Type B pancreatic cell (in vitro differentiated cells): Measurements from ENCODE around the gene EFCAB8. TPM values are rescaled to one million over a fixed set of nuclear protein-coding genes. Genes with fewer than 3 reads are reported as not detected.

Experiments used
- DNase-seq: peaks from one replicate; pipeline ENCODE4 v3.0.0; 2021; ENCODE audit warnings: mixed read lengths; ENCODE audit not compliant: unreplicated experiment; ENCODE audit errors: extremely low spot score
- H3K27ac Mint-ChIP-seq: 2 replicates; pipeline ENCODE4 v1.8.0; 2021; ENCODE audit warnings: mild to moderate bottlenecking, mixed read lengths
- H3K27me3 Mint-ChIP-seq: 2 replicates; pipeline ENCODE4 v1.8.0; 2021; ENCODE audit warnings: mixed read lengths
- H3K36me3 Mint-ChIP-seq: 2 replicates; pipeline ENCODE4 v1.8.0; 2021; ENCODE audit warnings: mixed read lengths
- H3K4me1 Mint-ChIP-seq: one replicate; pipeline ENCODE4 v1.8.0; 2021; ENCODE audit warnings: mixed read lengths; ENCODE audit not compliant: unreplicated experiment
- H3K4me3 Mint-ChIP-seq: 2 replicates; pipeline ENCODE4 v1.8.0; 2021; ENCODE audit warnings: mild to moderate bottlenecking, mixed read lengths
- H3K9me3 Mint-ChIP-seq: 2 replicates; pipeline ENCODE4 v1.8.0; 2021; ENCODE audit warnings: mixed read lengths
- total RNA-seq: library from RNA; stranded (reverse); gene quantifications from 2 replicates; pipeline ENCODE4 v1.2.1, GENCODE V29; 2021; ENCODE audit warnings: low replicate concordance
- TF ChIP-seq, protein P1 (sequence below): fragments of 200-600 bp; sonication (generic); conservative IDR thresholded peaks from 2 replicates; pipeline ENCODE4 v1.5.0; 2021; ENCODE audit warnings: antibody characterized with exemption, mild to moderate bottlenecking

EFCAB8 gene
- total RNA-seq, 1 donor from 2014 or later = 0.97 TPM

DNA sequence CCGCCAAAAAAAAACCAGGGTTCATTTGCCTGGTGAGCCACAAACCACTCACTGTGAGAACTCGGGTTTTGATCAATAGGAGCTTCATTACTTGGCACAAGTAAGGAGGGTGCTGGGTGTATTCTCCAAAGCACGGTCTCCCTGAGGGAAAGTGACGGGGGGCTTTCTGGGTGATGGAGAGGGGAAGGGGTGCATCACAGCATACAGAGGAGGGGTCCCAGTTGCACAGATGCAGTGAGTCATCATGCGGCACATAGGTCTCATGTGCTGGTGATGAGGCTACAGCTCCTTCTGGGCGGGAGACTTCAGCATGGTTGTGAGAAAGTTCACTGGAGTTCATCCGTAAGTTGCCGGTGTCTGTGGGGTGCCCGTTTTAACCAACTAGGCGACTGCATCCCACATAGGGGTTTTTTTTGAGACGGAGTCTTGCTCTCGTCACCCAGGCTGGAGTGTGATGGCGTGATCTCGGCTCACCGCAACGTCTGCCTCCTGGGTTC is 109.3 kb downstream of the EFCAB8 start:
- H3K27ac Mint-ChIP-seq = no peak overlapping the region
- H3K27me3 Mint-ChIP-seq = no peaks in the 10 kb centered on the region
- peaks cover 8% of the 10 kb centered on the region for H3K4me1 Mint-ChIP-seq
- no peak overlapping the region for H3K4me3 Mint-ChIP-seq
- DNase-seq = peak; percentile 60
- TF ChIP-seq, protein P1, sequence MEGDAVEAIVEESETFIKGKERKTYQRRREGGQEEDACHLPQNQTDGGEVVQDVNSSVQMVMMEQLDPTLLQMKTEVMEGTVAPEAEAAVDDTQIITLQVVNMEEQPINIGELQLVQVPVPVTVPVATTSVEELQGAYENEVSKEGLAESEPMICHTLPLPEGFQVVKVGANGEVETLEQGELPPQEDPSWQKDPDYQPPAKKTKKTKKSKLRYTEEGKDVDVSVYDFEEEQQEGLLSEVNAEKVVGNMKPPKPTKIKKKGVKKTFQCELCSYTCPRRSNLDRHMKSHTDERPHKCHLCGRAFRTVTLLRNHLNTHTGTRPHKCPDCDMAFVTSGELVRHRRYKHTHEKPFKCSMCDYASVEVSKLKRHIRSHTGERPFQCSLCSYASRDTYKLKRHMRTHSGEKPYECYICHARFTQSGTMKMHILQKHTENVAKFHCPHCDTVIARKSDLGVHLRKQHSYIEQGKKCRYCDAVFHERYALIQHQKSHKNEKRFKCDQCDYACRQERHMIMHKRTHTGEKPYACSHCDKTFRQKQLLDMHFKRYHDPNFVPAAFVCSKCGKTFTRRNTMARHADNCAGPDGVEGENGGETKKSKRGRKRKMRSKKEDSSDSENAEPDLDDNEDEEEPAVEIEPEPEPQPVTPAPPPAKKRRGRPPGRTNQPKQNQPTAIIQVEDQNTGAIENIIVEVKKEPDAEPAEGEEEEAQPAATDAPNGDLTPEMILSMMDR = no peak
- H3K9me3 Mint-ChIP-seq = no peaks in the 10 kb centered on the region
- no peaks in the 10 kb centered on the region for H3K36me3 Mint-ChIP-seq

DNA sequence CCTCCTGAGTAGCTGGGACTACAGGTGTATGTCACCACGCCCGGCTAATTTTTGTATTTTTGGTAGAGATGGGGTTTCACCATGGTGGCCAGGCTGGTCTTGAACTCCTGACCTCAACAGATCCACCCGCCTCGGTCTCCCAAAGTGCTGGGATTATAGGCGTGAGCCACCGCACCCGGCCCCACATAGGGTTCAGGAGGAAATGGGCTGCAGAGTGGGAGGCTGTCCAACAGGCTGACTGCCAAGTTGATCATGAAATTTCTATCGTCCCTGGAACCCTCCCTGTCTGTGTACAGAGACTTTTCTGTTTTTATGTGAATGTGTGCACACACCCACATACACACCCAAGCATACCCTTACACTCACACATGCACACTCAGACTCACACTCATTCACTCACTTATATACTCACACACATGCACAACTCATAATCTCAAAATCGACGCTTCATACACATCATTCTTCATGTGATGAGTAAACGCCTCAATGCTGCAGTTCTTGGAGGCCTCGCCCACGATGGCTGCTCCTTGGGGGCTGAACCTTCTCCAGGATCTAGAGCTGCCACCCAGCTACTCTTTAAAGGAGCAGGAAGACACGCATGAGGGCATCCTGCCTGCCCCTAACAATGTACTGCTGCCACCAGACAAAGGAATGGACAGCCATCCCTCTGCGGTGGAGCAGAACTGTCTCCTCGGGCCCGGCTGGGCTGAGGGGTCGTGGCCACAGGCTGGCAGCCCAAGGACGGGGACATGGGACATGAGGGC is 109.9 kb downstream of the EFCAB8 start:
- peaks cover 10% of the 10 kb centered on the region for H3K4me1 Mint-ChIP-seq
- TF ChIP-seq, protein P1 = no peak
- no peak overlapping the region for H3K4me3 Mint-ChIP-seq
- no peaks in the 10 kb centered on the region for H3K27me3 Mint-ChIP-seq
- peak; percentile 69 for DNase-seq
- H3K9me3 Mint-ChIP-seq = no peaks in the 10 kb centered on the region
- no peak overlapping the region for H3K27ac Mint-ChIP-seq
- H3K36me3 Mint-ChIP-seq = no peaks in the 10 kb centered on the region

DNA sequence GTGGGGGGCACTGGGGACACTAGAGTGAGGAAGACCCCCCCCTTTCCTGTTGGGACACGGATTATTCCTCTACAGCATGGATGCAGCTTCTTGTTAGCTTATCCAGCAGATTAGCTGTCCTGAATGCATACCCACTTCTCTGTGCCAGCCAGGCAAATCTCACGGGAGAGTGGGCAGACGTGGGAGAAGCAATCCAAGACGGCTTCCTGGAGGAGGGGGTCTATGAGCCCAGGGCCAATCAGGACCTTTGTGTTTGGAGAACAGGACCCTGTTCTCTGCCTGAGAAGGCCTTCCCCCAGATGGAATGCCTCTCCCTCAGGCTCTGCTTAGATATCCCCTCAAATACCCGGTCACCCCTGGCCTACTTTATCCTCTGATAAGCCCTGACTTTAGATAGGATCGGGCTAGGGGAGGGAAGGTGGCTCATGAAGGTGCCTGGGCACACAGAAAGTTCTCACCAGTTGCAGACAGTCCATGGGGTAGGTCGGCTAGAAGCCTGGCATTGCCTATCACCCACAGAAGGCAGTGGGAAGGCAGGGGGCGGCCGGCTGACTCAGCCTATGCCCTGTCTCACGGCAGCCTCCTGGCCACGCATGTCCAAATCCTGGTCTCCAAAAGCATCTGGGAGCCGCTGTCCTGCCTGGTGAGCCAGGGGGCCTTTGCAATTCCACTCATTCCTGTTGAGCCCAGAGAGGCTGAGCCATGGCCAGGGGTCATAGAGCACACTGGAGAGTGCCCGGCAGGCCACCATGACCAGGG is 110.8 kb downstream of the EFCAB8 start:
- no peak overlapping the region for H3K27ac Mint-ChIP-seq
- no peaks in the 10 kb centered on the region for H3K27me3 Mint-ChIP-seq
- DNase-seq = peak; percentile 64
- TF ChIP-seq, protein P1 = no peak
- peaks cover 12% of the 10 kb centered on the region for H3K4me1 Mint-ChIP-seq
- H3K4me3 Mint-ChIP-seq = no peak overlapping the region
- H3K36me3 Mint-ChIP-seq = no peaks in the 10 kb centered on the region
- no peaks in the 10 kb centered on the region for H3K9me3 Mint-ChIP-seq

DNA sequence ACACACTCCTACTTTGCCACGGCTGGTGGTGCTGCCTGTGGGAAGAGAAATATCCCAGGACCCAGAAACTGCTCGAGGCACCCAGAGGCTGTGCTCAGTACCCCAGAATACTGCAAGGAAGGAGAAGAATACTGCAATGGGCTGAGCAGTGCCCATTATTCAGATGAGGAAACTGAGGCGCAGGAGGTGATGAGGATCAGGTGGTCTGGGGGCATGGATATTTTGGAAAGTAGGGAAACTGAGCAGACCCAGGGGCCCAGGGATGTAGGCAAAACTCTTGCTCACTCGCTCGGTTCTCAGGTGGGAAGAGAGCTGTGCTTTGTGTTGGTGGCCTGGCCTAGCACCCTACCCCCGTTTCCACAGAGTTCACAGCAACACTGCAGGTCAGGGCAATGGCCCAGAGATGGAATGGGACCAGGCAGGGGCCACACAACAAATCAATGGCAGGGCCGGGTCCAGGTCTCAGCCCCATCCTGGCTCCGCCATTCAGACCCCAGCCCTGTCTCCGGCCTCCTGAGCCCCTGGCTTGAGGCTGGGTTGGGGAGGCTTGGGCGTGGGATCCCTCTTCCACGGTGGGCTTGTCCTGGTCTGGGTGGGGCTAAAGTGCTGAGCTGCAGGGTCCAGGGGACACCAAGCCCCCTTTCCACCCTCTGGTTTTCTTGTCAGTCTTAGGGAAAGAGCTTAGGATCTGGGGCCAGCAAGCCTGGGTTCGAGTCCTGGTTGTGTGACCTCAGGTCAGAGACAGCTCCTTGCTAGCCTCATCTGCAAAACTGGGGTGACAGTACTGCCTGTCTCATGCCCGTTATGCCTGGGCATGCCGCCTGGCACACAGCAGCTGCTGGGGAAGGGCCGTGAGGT is 111.6 kb downstream of the EFCAB8 start:
- H3K4me3 Mint-ChIP-seq = no peak overlapping the region
- TF ChIP-seq, protein P1 = no peak
- no peak overlapping the region for H3K27ac Mint-ChIP-seq
- no peaks in the 10 kb centered on the region for H3K27me3 Mint-ChIP-seq
- H3K9me3 Mint-ChIP-seq = no peaks in the 10 kb centered on the region
- peak; percentile 69 for DNase-seq
- peaks cover 20% of the 10 kb centered on the region for H3K4me1 Mint-ChIP-seq
- no peaks in the 10 kb centered on the region for H3K36me3 Mint-ChIP-seq

DNA sequence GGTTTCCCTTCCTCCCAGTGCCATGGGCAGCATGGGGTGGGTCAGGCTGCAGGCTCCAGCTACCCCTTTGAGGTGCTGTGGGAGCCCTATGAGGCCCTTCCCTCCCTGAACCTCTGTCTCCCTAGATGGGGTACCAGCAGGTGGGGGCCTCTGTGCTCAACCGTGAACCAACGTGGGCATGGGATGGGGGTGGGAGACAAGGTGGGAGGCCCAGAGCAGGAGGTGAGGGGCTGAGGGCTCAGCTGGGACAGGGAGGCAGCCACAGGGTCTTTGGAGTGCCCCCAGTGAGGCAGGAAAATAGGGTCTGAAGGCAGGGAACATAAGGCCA is 112.2 kb downstream of the EFCAB8 start:
- H3K27ac Mint-ChIP-seq = no peak overlapping the region
- H3K9me3 Mint-ChIP-seq = no peaks in the 10 kb centered on the region
- TF ChIP-seq, protein P1 = no peak
- H3K36me3 Mint-ChIP-seq = no peaks in the 10 kb centered on the region
- no peaks in the 10 kb centered on the region for H3K27me3 Mint-ChIP-seq
- peak; percentile 66 for DNase-seq
- H3K4me1 Mint-ChIP-seq = peaks cover 23% of the 10 kb centered on the region
- H3K4me3 Mint-ChIP-seq = no peak overlapping the region
